ENCODE measurements around the gene RPTOR. TPM values are rescaled to one million over a fixed set of nuclear protein-coding genes. Genes with fewer than 3 reads are reported as not detected.

RPTOR gene
- total RNA-seq, 1 experiment from 2014 or later, result 27.0 TPM

DNA sequence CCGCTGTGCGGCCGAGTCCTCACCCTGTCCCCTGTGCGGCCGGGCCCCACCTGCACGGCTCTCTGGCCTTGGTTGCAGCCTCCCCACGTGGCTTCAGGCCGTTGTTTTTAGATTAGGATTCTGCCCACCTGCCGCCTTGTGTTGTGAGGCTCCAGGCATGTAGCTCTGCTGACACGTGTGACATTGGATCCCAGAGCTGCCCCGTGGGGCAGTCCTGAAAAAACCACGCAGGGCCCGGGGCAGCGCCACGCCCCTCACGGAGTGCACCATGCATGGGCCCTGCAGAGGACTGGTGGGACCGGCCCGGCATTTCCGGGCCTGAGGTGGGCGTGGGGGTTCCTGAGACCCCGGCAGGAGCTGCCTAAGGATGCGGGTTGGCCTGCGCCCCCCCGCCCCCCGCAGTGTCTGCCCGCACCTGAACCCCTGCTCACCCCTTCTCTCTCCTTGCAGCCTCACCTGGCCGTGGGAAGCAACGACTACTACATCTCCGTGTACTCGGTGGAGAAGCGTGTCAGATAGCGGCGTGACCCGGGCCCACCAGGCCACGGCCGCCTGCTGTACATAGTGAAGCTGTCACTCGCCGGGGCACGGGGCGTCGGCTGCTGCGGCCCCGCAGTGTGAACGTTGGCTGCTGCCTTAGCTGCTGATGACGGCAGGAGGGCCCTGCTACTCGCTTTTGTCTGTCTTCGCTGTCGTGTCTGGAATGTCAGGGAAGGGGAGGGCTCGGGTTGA is 419.3 kb downstream of the RPTOR start:
- Histone ChIP-seq H3K27me3 (replicated peaks) (no peaks in the 10 kb centered on the region; the same call in 1 of the 2 replicates), H3K4me1 (replicated peaks) (peaks cover 16% of the 10 kb centered on the region), H3K9me3 (replicated peaks) (no peaks in the 10 kb centered on the region), H3K4me3 (no peak overlapping the region), H3K27ac (no peak overlapping the region), H3K36me3 (peaks cover 29% of the 10 kb centered on the region)
- no peak for DNase-seq (ENCODE audit: low read depth in 1 of 2, low spot score in 2 of 2)

DNA sequence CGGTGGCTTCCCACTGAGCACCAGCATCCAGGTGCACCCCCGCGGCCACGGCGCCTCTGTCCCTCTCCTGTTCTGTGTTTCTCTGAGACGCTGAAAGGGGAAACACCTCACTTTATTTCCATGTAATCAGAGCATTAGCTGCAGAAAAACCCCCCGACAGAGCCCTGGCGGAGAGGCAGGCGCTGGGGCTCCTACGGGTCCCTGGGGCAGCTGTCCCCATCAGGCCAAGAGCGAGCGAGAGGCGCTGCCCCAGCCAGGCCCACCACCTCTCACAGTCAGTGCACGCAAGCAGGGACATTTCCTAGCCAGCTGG is 419.9 kb downstream of the RPTOR start:
- no peak overlapping the region for H3K4me3 ChIP-seq
- no peak overlapping the region for H3K27ac ChIP-seq
- peaks cover under 1% of the 10 kb centered on the region; the same call in 1 of the 2 replicates for H3K27me3 ChIP-seq (replicated peaks)
- no peaks in the 10 kb centered on the region for H3K9me3 ChIP-seq (replicated peaks)
- H3K36me3 ChIP-seq, result peaks cover 29% of the 10 kb centered on the region
- peaks cover 13% of the 10 kb centered on the region for H3K4me1 ChIP-seq (replicated peaks)
- DNase-seq (ENCODE audit: low read depth in 1 of 2, low spot score in 2 of 2), result no peak

DNA sequence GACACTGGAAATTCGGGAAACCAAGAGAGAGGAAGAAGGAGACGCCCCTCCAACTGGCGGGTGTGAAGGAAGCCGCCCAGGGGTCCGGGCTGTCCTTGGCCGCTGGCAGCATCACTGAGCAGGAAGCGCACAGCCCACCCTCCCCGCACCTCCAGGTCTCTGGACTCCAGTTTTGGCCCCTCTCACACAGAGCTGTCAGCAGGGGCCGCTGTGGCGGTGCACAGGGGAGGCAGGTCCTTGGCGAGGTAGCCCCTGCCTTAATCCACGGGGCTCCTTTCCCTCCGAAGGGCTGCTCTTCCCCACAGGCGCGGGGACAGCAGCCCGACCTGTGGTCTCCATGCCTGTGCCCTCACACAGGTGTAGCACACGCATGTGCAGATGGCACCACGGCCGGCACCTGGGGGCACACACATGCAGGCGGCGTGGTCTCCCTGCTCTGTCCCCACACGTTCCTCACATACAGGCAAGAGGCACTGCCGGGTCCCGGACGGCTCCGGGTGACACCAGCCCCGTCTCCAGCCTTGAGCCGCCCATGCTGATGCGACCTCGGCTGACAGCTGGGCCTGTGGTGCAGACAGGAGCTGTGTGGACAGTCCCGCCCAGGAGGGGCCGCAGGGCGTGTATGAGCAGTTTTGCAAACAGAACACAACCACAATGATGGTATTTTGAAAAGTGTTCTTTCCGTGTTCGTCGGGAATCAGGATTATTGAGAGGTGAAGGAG is 420.4 kb downstream of the RPTOR start:
- H3K27me3 ChIP-seq (replicated peaks), result peaks cover 6% of the 10 kb centered on the region
- no peak overlapping the region for H3K4me3 ChIP-seq
- H3K36me3 ChIP-seq, result peaks cover 27% of the 10 kb centered on the region
- H3K9me3 ChIP-seq (replicated peaks), result no peaks in the 10 kb centered on the region
- no peak overlapping the region for H3K27ac ChIP-seq
- no peak for DNase-seq (ENCODE audit: low read depth in 1 of 2, low spot score in 2 of 2)
- peaks cover 10% of the 10 kb centered on the region for H3K4me1 ChIP-seq (replicated peaks)

- H3K4me1 ChIP-seq (replicated peaks), result peaks cover 14% of the 10 kb centered on the region
- no peak overlapping the region for H3K4me3 ChIP-seq
- no peak for DNase-seq (ENCODE audit: low read depth in 1 of 2, low spot score in 2 of 2)
- H3K27ac ChIP-seq, result no peak overlapping the region
- H3K9me3 ChIP-seq (replicated peaks), result no peaks in the 10 kb centered on the region; the same call in 1 of the 2 replicates
- peaks cover 26% of the 10 kb centered on the region for H3K36me3 ChIP-seq
- peaks cover 12% of the 10 kb centered on the region for H3K27me3 ChIP-seq (replicated peaks)
Measured at GRCh38 chr17:80965606-80966005, 421.0 kb downstream of the RPTOR start.

- H3K9me3 ChIP-seq (replicated peaks), result no peaks in the 10 kb centered on the region; the same call in 1 of the 2 replicates
- no peak for DNase-seq (ENCODE audit: low read depth in 1 of 2, low spot score in 2 of 2)
- H3K27me3 ChIP-seq (replicated peaks), result peaks cover 20% of the 10 kb centered on the region
- H3K36me3 ChIP-seq, result peaks cover 22% of the 10 kb centered on the region
- peaks cover 14% of the 10 kb centered on the region for H3K4me1 ChIP-seq (replicated peaks)
- H3K27ac ChIP-seq, result no peak overlapping the region
- no peak overlapping the region for H3K4me3 ChIP-seq
Measured at GRCh38 chr17:80967404-80967872, 422.8 kb downstream of the RPTOR start.

DNA sequence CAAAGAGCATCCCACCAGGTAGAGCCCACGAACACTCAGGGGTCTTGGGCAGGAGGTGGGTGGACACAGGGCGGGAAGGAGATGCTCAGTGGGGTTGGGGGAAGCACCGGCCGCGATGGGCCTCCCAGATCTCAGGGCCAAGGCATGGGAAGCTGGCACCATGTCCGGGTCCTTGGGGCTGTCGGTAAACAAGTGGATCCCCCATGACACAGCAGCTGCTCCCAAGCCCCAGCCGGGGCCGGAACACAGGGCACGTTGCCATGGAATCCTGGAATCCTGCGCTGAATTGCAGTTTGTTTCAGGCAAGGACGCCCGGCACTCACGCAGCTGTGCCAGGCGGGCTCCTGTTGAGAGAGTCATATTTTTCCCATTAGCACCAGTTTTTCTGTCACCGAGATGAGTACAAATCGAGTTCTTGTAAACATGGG is 424.0 kb downstream of the RPTOR start:
- peaks cover 14% of the 10 kb centered on the region for H3K4me1 ChIP-seq (replicated peaks)
- H3K9me3 ChIP-seq (replicated peaks), result no peaks in the 10 kb centered on the region; the same call in 1 of the 2 replicates
- no peak for DNase-seq (ENCODE audit: low read depth in 1 of 2, low spot score in 2 of 2)
- H3K27me3 ChIP-seq (replicated peaks), result peaks cover 21% of the 10 kb centered on the region
- no peak overlapping the region for H3K4me3 ChIP-seq
- H3K27ac ChIP-seq, result no peak overlapping the region
- H3K36me3 ChIP-seq, result peaks cover 22% of the 10 kb centered on the region

DNA sequence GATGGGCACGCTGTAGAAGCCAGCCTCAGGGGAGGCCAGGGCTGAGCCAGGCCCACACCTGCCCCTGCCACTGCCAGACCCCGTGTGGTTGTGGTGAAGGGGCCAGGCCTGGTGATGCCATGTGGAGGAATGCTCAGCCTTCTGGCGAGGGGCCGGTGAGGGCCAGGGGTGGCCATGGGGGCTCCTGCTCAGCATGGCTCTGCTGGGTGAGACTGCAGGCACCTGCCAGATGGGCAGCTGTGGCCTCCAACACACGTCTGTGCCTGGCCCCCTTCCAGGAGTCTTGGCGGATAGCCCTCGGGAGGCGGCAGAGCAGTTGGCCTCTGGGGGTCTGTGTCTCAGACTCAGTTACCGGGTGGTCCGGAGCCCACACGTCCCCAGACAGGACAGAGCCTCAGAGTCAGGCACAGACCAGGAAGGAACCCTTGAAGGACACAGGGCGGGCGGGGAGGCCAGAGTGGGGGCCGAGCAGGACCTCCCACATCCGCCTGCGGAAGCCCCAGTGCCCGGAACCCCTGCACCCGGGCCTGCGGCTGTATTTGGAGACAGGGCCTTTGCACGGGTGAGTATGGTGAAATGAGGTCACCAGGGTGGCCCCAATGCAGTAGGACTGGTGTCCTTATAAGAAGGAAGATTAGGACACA is 424.5 kb downstream of the RPTOR start:
- no peak for DNase-seq (ENCODE audit: low read depth in 1 of 2, low spot score in 2 of 2)
- H3K4me1 ChIP-seq (replicated peaks), result peaks cover 14% of the 10 kb centered on the region
- H3K9me3 ChIP-seq (replicated peaks), result no peaks in the 10 kb centered on the region; the same call in 1 of the 2 replicates
- no peak overlapping the region for H3K4me3 ChIP-seq
- H3K27ac ChIP-seq, result no peak overlapping the region
- peaks cover 24% of the 10 kb centered on the region for H3K27me3 ChIP-seq (replicated peaks)
- H3K36me3 ChIP-seq, result peaks cover 19% of the 10 kb centered on the region

GRCh38 chr17:80969674-80970043 is 425.0 kb downstream of the RPTOR start:
- no peak for DNase-seq (ENCODE audit: low read depth in 1 of 2, low spot score in 2 of 2)
- Histone ChIP-seq H3K36me3 (peaks cover 13% of the 10 kb centered on the region), H3K4me1 (replicated peaks) (peaks cover 14% of the 10 kb centered on the region), H3K4me3 (no peak overlapping the region), H3K27ac (no peak overlapping the region), H3K27me3 (replicated peaks) (peaks cover 28% of the 10 kb centered on the region), H3K9me3 (replicated peaks) (no peaks in the 10 kb centered on the region; the same call in 1 of the 2 replicates)

DNA sequence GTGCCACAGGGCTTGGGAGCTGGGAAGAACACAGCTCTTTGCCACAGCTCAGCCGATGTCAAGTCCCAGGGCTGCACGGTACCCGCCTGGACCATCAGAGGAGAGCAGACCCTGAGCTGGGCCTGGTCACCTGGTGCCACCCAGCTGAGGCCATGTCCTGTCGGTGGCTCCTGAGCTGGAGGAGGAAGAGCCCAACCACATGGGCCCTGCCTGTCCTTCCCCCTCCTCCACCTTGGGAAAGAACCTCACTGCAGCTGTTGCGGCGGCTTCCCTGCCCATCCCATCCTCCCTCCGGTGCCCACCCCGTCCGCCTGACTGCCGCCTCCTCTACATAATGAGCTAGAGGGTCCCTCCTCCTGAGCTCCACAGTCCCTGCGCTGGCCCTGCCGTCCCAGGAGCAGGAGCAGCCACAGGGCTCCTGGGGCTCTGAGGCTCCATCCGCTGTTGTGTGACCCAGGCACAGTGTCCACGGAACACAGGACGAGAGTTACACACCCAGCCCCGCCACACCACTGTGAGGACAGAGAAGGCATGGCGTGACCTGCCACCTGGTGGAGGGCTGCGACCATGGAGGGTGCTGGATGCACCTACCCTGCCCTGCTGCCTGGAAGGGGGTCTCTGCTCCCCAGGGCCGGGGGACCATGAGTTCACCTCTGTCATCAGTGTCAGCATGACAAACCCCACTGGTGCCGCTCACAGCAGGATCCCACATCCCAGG is 425.6 kb downstream of the RPTOR start:
- Histone ChIP-seq H3K9me3 (replicated peaks) (no peaks in the 10 kb centered on the region; the same call in 1 of the 2 replicates), H3K36me3 (peaks cover 8% of the 10 kb centered on the region), H3K27me3 (replicated peaks) (peaks cover 28% of the 10 kb centered on the region), H3K4me1 (replicated peaks) (peaks cover 14% of the 10 kb centered on the region), H3K27ac (no peak overlapping the region), H3K4me3 (no peak overlapping the region)
- peak in 1 of 2 experiments; percentile 40 for DNase-seq (ENCODE audit: low read depth in 1 of 2, low spot score in 2 of 2)

DNA sequence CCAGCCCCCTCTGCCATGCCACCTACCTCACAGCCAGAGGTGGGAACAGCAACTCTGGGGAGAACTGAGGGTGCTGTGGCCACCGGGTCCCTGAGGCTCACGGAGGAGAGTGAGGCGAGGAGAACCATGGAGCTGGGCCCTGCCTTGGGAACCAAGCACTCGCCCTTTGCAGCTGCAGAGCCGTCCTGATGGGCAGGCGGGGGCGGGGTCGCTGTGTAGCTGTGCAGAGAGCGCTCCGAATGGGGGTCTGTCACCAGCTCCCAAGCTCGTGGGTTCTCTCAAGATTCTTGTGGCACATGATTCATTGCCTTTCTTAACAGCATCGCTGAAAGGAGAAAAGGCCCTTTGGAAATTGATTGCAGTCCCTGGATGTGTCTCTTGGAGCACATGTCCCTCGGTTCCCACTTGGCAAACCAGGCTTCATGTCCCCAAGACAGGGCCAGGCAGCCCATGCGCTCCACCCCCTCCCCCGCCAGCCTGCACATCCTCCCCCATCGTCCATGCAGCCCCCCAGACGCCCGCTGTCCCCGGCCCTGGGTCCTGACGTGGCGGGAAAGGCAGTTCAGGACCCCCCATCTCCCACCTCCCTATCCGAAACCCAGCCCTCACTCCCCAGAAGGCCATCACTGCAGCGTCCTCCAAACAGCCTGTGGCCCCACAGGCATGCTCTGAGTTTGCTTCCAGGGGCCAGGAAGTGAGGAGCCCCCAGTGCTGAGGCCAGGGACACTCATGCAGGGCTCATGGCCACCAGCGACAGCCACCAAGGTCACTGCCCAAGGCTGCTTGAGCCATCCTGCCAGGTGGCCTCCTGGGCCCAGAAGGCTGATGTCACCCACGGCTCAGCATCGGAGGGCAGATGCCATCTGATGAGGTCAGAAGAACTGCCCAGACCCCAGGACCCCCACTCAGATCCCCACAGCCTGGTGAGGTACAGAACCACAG is 426.4 kb downstream of the RPTOR start:
- no peak for DNase-seq (ENCODE audit: low read depth in 1 of 2, low spot score in 2 of 2)
- H3K9me3 ChIP-seq (replicated peaks), result no peaks in the 10 kb centered on the region; the same call in 1 of the 2 replicates
- H3K4me3 ChIP-seq, result no peak overlapping the region
- no peak overlapping the region for H3K27ac ChIP-seq
- peaks cover 28% of the 10 kb centered on the region for H3K27me3 ChIP-seq (replicated peaks)
- H3K36me3 ChIP-seq, result peaks cover 2% of the 10 kb centered on the region; the same call in 1 of the 2 replicates
- H3K4me1 ChIP-seq (replicated peaks), result peaks cover 14% of the 10 kb centered on the region

DNA sequence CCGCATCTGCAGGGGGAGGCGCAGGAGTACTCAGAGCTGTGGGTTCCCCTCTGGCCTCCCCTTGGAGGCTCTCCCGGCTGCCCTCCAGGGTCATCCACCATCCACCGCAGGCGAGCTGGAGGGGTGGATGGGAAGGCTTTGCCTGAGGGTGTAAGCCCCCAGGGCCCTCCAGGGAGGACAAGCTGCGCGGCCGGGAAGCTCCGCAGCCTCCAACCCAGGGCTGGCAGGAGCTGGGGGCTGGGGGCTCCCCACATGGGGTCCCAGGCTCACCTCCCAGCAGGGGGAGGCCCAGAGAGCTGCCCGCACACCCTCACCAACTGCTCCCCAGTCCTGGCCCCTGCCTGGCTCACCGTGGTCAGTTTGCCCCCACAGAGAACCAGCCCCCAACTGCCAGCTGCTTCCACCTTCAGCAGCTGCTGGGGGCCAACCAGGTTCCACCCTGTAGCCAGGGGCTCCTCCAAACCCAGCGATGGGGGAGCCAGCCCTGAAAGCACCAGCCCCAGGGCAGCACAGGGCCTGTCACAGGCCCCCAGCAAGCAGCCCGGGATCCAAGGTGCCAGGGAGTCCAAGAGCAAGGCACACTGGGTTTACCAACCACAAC is 427.2 kb downstream of the RPTOR start:
- DNase-seq (ENCODE audit: low read depth in 1 of 2, low spot score in 2 of 2), result no peak

GRCh38 chr17:80976701-80977100 is 432.1 kb downstream of the RPTOR start:
- Histone ChIP-seq H3K4me1 (replicated peaks) (peaks cover 11% of the 10 kb centered on the region), H3K36me3 (no peaks in the 10 kb centered on the region), H3K4me3 (no peak overlapping the region), H3K9me3 (replicated peaks) (no peaks in the 10 kb centered on the region), H3K27me3 (replicated peaks) (peaks cover 8% of the 10 kb centered on the region; the same call in 1 of the 2 replicates), H3K27ac (no peak overlapping the region)
- no peak for DNase-seq (ENCODE audit: low read depth in 1 of 2, low spot score in 2 of 2)

More for the DNA sequence above, 427.2 kb downstream of the RPTOR start:
- Histone ChIP-seq H3K4me1 (replicated peaks) (peaks cover 14% of the 10 kb centered on the region), H3K4me3 (no peak overlapping the region), H3K9me3 (replicated peaks) (no peaks in the 10 kb centered on the region; the same call in 1 of the 2 replicates), H3K36me3 (no peaks in the 10 kb centered on the region; the same call in 1 of the 2 replicates), H3K27ac (no peak overlapping the region), H3K27me3 (replicated peaks) (peaks cover 28% of the 10 kb centered on the region)

All from SJSA1 (cell line).